Articular chondrocyte of knee joint (primary cell): ENCODE measurements around the gene TPRX2. TPM values are rescaled to one million over a fixed set of nuclear protein-coding genes. Genes with fewer than 3 reads are reported as not detected.

Source experiments
- total RNA-seq: library from RNA; depleted of rRNA; stranded (reverse); fragments of >200 nt; gene quantifications from 2 replicates; pipeline ENCODE4 v1.2.3, GENCODE V29; 2012

TPRX2 gene, protein sequence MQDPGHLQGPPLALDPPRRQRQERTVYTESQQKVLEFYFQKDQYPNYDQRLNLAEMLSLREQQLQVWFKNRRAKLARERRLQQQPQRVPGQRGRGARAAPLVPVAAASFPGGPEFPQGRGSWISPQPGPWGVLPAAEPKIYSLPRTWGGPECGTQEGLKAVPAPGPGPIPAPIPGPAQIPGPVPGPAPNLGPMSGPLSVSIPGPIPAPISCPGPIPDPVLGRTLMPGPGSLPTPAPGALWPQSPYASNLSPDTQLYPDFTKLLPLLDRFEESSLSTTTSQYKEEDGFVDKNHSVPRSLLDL
- not detected in 2 replicates for total RNA-seq

DNA sequence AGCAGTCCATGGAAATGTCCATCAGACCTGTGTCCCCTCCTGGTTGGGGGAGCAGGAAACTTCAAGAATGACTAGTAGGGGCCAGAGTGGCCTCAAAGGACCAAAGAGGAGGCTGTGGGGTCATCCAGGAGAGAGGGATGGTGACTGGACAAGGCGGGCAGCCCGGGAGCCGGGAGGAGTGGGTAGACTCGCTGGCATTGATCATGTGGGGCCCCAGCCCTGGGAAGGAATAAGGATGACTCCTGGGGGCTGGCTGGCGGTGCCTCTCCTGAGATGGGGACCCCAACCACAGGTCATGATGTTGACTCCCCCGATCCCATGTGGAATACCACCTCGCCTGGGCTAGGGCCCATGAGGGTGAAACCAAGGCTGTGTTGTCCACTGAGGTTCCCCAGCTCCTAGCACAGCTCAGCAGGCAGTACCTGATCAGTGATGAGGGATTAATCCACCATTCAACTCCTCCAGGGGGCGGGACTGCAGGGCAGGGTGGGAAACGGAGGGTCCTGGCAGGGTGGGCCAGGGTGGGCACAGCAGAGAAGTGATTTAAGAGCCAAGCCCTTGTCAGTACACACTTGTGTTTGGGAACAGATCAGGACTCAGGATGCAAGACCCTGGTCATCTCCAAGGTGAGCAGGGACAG, at the start of gene TPRX2:
TPRX2 (plus strand) TSS at position 590 of the 640 bp plus-strand sequence; CDS start at position 602, 12 bp downstream.

DNA sequence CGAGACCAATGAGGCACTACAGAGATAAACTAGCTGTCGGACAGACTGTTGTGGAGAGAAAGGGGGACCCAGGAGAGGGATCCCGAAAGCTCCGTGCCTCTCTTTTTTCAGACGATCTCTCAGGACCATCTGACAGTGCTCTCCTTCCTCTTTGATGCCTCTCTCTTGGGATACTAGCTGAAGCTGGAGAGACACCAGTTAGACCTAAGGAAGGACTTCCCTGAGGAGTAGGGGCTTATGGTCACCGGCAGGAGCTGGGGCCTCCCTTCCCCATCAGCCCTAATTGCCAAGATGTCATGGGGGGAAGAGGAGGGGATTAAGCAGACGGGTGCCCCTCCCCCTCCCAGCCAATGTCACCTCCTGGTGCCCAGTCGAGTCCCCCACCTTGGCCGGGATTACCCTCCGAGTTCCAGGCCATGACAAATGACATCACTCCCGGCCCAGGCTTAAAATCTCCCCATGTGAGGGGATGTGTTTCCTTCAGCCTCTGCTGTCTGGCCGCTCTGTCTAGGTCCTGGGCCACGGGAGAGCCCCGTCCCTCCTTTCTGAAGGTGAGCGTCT, 37.5 kb upstream of the TPRX2 start, which contains the start of gene CRX:
CRX (plus strand) TSS at position 478 of the 561 bp plus-strand sequence. CDS start 12,507 bp downstream, outside the sequence.

DNA sequence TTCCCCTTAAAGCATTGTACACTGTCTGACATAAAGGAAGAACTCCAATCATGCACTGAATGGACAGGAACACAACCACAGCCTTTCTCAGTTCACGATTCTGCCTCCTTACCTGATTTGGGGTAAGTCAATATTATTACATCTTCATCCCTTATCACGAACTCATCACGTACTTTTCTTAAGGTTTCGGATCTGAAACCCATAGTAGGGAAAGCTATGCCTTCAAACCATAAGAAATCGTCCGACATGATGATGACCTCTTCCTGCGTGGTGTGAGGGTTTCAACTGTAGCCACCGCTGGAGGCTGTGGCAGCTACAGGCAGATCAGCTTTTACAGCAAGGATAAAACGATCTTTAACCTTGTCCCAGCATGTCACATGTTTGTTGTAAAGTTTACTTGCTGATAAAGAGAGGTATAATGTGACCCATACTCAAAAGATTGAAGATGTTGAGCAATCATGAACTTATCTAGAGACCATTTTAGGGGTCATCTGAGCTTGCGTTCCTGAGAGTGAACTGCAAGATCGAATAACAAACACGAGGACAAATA, 27.1 kb downstream of the TPRX2 start, which contains the start of gene SULT2A1:
SULT2A1 (minus strand) TSS at position 306 of the 550 bp plus-strand sequence; CDS start at position 248, 58 bp downstream.

Other genes with a start within 250 kb of the TPRX2 start
- gene EHD2, start 145.8 kb upstream of the TPRX2 start, total RNA-seq, result 124 and 147 TPM in 2 replicates
- 90.3 and 109 TPM in 2 replicates for gene NOP53, start 113.7 kb upstream of the TPRX2 start, total RNA-seq
- 143 and 166 TPM in 2 replicates for gene SELENOW, start 80.5 kb upstream of the TPRX2 start, total RNA-seq
- not detected in 2 replicates for gene TPRX1, start 54.7 kb upstream of the TPRX2 start, total RNA-seq
- gene CRX, start 37.3 kb upstream of the TPRX2 start, total RNA-seq, result not detected in 2 replicates
- not detected in 2 replicates for gene SULT2A1, start 27.1 kb downstream of the TPRX2 start, total RNA-seq
- gene BSPH1, start 132.9 kb downstream of the TPRX2 start, total RNA-seq, result not detected in 2 replicates
- gene ELSPBP1, start 135.4 kb downstream of the TPRX2 start, total RNA-seq, result not detected in 2 replicates
- not detected in 2 replicates for gene CABP5, start 184.8 kb downstream of the TPRX2 start, total RNA-seq